IMR-90 (cell line): ENCODE results near the gene SLC25A33. TPM values are rescaled to one million over a fixed set of nuclear protein-coding genes. Genes with fewer than 3 reads are reported as not detected.

ENCODE experiments used
- ATAC-seq: fragments of 200-7000 bp; cut with Tn5 transposase; 2 replicates; pipeline ENCODE4 v1.9.1; 2020; ENCODE audit warnings: low read depth, mild to moderate bottlenecking, moderate library complexity
- BruUV-seq: library from RNA; stranded (reverse); fragments of 400-500 nt; replicated peaks from 2 replicates; lab custom pipeline; 2021; lab: Mats Ljungman, UMichigan
- CTCF ChIA-PET: fragments of 300-600 bp; formaldehyde crosslinking; extraction: SDS; loops from one replicate; lab custom pipeline; 2021; ENCODE audit warnings: antibody characterized with exemption; lab: Yijun Ruan, JAX
- POLR2A ChIA-PET: fragments of 300-600 bp; sonication (Branson Sonifier 250); formaldehyde crosslinking; loops from one replicate; lab custom pipeline; 2022; ENCODE audit warnings: antibody characterized with exemption; ENCODE audit not compliant: unreplicated experiment; lab: Charles Lee
- DNase-seq: peaks from one replicate; pipeline ENCODE4 v3.0.0; 2013
- H2AFZ ChIP-seq: replicated peaks from 2 replicates; pipeline ENCODE3; 2013; ENCODE audit warnings: low read length, mild to moderate bottlenecking; ENCODE audit not compliant: poor library complexity
- H2AK5ac ChIP-seq: 2 replicates; pipeline ENCODE4 v1.6.1; 2013; ENCODE audit warnings: low read depth, low read length, inconsistent platforms
- H2AK9ac ChIP-seq: replicated peaks from 2 replicates; pipeline ENCODE3; 2013; ENCODE audit warnings: mild to moderate bottlenecking, low read depth, low read length, moderate library complexity; ENCODE audit not compliant: poor library complexity
- H2BK120ac ChIP-seq: 2 replicates; pipeline ENCODE4 v1.6.1; 2013; ENCODE audit warnings: low read depth, low read length, inconsistent platforms
- H2BK15ac ChIP-seq: 3 replicates; pipeline ENCODE4 v1.6.1; 2013; ENCODE audit warnings: low read depth, low read length, inconsistent platforms
- H2BK20ac ChIP-seq: 2 replicates; pipeline ENCODE4 v1.6.1; 2013; ENCODE audit warnings: low read depth, mild to moderate bottlenecking, inconsistent platforms, low read length, moderate library complexity
- H2BK5ac ChIP-seq: 2 replicates; pipeline ENCODE4 v1.6.1; 2013; ENCODE audit warnings: mild to moderate bottlenecking, low read depth, low read length, inconsistent platforms; ENCODE audit not compliant: poor library complexity, severe bottlenecking
- H3K14ac ChIP-seq: replicated peaks from 2 replicates; pipeline ENCODE4 v1.6.1; 2013; ENCODE audit warnings: low read depth, low read length, inconsistent platforms
- H3K18ac ChIP-seq: 2 replicates; pipeline ENCODE4 v1.6.1; 2013; ENCODE audit warnings: low read depth, low read length, control low read depth
- H3K23ac ChIP-seq: 2 replicates; pipeline ENCODE4 v1.6.1; 2013; ENCODE audit warnings: low read depth, low read length, inconsistent platforms
- H3K27ac ChIP-seq: 2 replicates; pipeline ENCODE4 v1.5.1; 2013; ENCODE audit warnings: mild to moderate bottlenecking, control low read depth, low read length; ENCODE audit not compliant: insufficient read depth
- H3K27me3 ChIP-seq: 2 replicates; pipeline ENCODE4 v1.6.1; 2013; ENCODE audit warnings: low read length; ENCODE audit not compliant: control insufficient read depth, insufficient read depth
- H3K36me3 ChIP-seq: 2 replicates; pipeline ENCODE4 v1.6.1; 2013; ENCODE audit warnings: low read length, mixed read lengths; ENCODE audit not compliant: control insufficient read depth, insufficient read depth
- H3K4ac ChIP-seq: 2 replicates; pipeline ENCODE4 v1.6.1; 2013; ENCODE audit warnings: low read depth, low read length, inconsistent platforms
- H3K4me1 ChIP-seq: 2 replicates; pipeline ENCODE4 v1.6.1; 2013; ENCODE audit warnings: low read length, mixed read lengths; ENCODE audit not compliant: control insufficient read depth, insufficient read depth
- H3K4me2 ChIP-seq: 2 replicates; pipeline ENCODE4 v1.6.1; 2013; ENCODE audit warnings: low read depth, mild to moderate bottlenecking, control low read depth, low read length, moderate library complexity
- H3K4me3 ChIP-seq: 2 replicates; pipeline ENCODE4 v1.5.1; 2013; ENCODE audit warnings: low read depth, mild to moderate bottlenecking, control low read depth, low read length, moderate library complexity; ENCODE audit not compliant: insufficient read depth
- H3K56ac ChIP-seq: 2 replicates; pipeline ENCODE4 v1.6.1; 2013; ENCODE audit warnings: low read length, inconsistent platforms; ENCODE audit not compliant: insufficient read depth; ENCODE audit errors: extremely low read depth
- H3K79me1 ChIP-seq, 2 experiments: 2 replicates each; pipeline ENCODE4 v1.6.1; 2013; ENCODE audit warnings: low read length in 2 of 2, inconsistent platforms in 1 of 2, low read depth in 1 of 2
- H3K9ac ChIP-seq: 2 replicates; pipeline ENCODE4 v1.6.1; 2013; ENCODE audit warnings: low read depth, low read length, control low read depth
- H3K9me1 ChIP-seq: 2 replicates; pipeline ENCODE4 v1.6.1; 2013; ENCODE audit warnings: low read length, inconsistent platforms; ENCODE audit not compliant: insufficient read depth
- H3K9me3 ChIP-seq: 2 replicates; pipeline ENCODE4 v1.6.1; 2013; ENCODE audit warnings: low read length; ENCODE audit not compliant: control insufficient read depth, insufficient read depth
- H4K20me1 ChIP-seq: 2 replicates; pipeline ENCODE4 v1.6.1; 2013; ENCODE audit warnings: low read length, inconsistent platforms; ENCODE audit not compliant: insufficient read depth
- H4K5ac ChIP-seq: 2 replicates; pipeline ENCODE4 v1.6.1; 2013; ENCODE audit warnings: mild to moderate bottlenecking, low read depth, low read length, control low read depth
- H4K8ac ChIP-seq, 2 experiments: 2 replicates each; pipeline ENCODE4 v1.6.1; 2013; ENCODE audit warnings: low read depth in 2 of 2, low read length in 2 of 2, control low read depth in 1 of 2, inconsistent platforms in 1 of 2
- H4K91ac ChIP-seq: 2 replicates; pipeline ENCODE4 v1.6.1; 2013; ENCODE audit warnings: low read depth, low read length, inconsistent platforms; ENCODE audit not compliant: insufficient read depth
- BHLHE40 ChIP-seq: fragments of 150-350 bp; IDR thresholded peaks from 2 replicates; pipeline ENCODE4 v1.6.1; 2016; ENCODE audit warnings: mild to moderate bottlenecking, low read depth, low read length
- CHD1 ChIP-seq: IDR thresholded peaks from 2 replicates; pipeline ENCODE4 v1.6.1; 2012; ENCODE audit warnings: low read depth, low read length, improper control_type of control experiment
- ELK1 ChIP-seq: fragments of 150-350 bp; IDR thresholded peaks from 2 replicates; pipeline ENCODE4 v1.6.1; 2016; ENCODE audit warnings: low read depth, mild to moderate bottlenecking, low read length, moderate library complexity, borderline replicate concordance
- POLR2A ChIP-seq: IDR thresholded peaks from 2 replicates; pipeline ENCODE4 v1.6.1; 2012; ENCODE audit warnings: mild to moderate bottlenecking, low read depth, low read length
- RAD21 ChIP-seq: IDR thresholded peaks from 2 replicates; pipeline ENCODE4 v1.6.1; 2012; ENCODE audit warnings: low read length, improper control_type of control experiment
- RCOR1 ChIP-seq: IDR thresholded peaks from 2 replicates; pipeline ENCODE4 v1.6.1; 2012; ENCODE audit warnings: mild to moderate bottlenecking, low read length, improper control_type of control experiment; ENCODE audit not compliant: insufficient replicate concordance
- SMC3 ChIP-seq: fragments of 150-350 bp; IDR thresholded peaks from 2 replicates; pipeline ENCODE4 v1.6.1; 2016; ENCODE audit warnings: low read depth, mild to moderate bottlenecking, antibody characterized with exemption, low read length, moderate library complexity
- USF2 ChIP-seq: fragments of 150-350 bp; IDR thresholded peaks from 2 replicates; pipeline ENCODE4 v1.6.1; 2017; ENCODE audit warnings: mild to moderate bottlenecking, antibody characterized with exemption, low read length, low read depth
- WGBS, 2 experiments: methylation state at CpG; one replicate each; pipeline versions ENCODE4 v1.1.5 to v1.1.7; 2013; ENCODE audit warnings: missing lambda C conversion rate in 2 of 2; ENCODE audit not compliant: insufficient read length in 1 of 2; ENCODE audit errors: extremely low coverage in 2 of 2; 5-methylcytosine and 5-hydroxymethylcytosine counted together
- dilution Hi-C: fragments of 300-500 bp; cut with HindIII; formaldehyde crosslinking; loops from one replicate; pipeline ENCODE4 v1.14.3; 2018; ENCODE audit warnings: low sequenced_read_pairs; ENCODE audit not compliant: unreplicated experiment
- in situ Hi-C: fragments of 300-500 bp; cut with MboI; formaldehyde crosslinking; loops from 3 replicates; pipeline ENCODE4 v1.14.3; 2019; ENCODE audit warnings: low sequenced_read_pairs, inconsistent platforms, mixed read lengths
- intact Hi-C: fragments of 100-400 bp; cut with micrococcal nuclease; formaldehyde crosslinking; loops from 2 replicates; pipeline ENCODE4 v1.10.0; 2022
- polyA plus RNA-seq, 3 experiments: library from polyadenylated mRNA; depleted of rRNA; stranded (reverse); fragments of >200 nt; gene quantifications; 2 replicates each; pipeline ENCODE4 v1.2.3, GENCODE V29; 2012; ENCODE audit warnings: low replicate concordance in 1 of 3
- total RNA-seq: library from RNA; depleted of rRNA; stranded (reverse); fragments of >200 nt; gene quantifications from 2 replicates; pipeline ENCODE4 v1.2.3, GENCODE V29; 2012

The SLC25A33 gene
- total and polyA plus RNA-seq, 2 of the 4 experiments (the other 2 are of a cell fraction), result 2.5 to 3.0 TPM

- no peak overlapping the region for H3K4ac ChIP-seq
- H4K20me1 ChIP-seq, result no peaks in the 10 kb centered on the region
- H2BK5ac ChIP-seq, result no peak overlapping the region
- H3K23ac ChIP-seq, result no peak overlapping the region
- no peak overlapping the region for H2AK5ac ChIP-seq
- no peak overlapping the region for H3K4me3 ChIP-seq
- H4K5ac ChIP-seq, result no peak overlapping the region
- ATAC-seq (no peak), DNase-seq (no peak)
- no peak overlapping the region for H2BK20ac ChIP-seq
- H2BK15ac ChIP-seq, result no peak overlapping the region
- H3K4me1 ChIP-seq, result no peaks in the 10 kb centered on the region
- no peak overlapping the region for H2AFZ ChIP-seq
- H3K18ac ChIP-seq, result no peak overlapping the region
- in situ Hi-C loops (no loop called here), dilution Hi-C loops (no loop called here), intact Hi-C loops (no loop called here)
- no peak overlapping the region for H3K14ac ChIP-seq
- H4K91ac ChIP-seq, result no peak overlapping the region
- ChIA-PET CTCF (interaction anchor here (0.6 to 1.1 kb wide), 2 partner anchors 11 to 54 kb away, joined by 3 read pairs; no protein-coding TSS in a partner anchor), POLR2A (no interaction called here)
- H3K9me3 ChIP-seq, result no peaks in the 10 kb centered on the region
- H3K56ac ChIP-seq, result no peak overlapping the region
- no CpG with 5 or more reads among the region's 8 CpGs for WGBS, 2 experiments
- H3K36me3 ChIP-seq, result no peaks in the 10 kb centered on the region
- H3K9ac ChIP-seq, result no peak overlapping the region
- H3K27me3 ChIP-seq, result peaks cover 27% of the 10 kb centered on the region
- no peak overlapping the region for H4K8ac ChIP-seq
- no peak overlapping the region for H3K4me2 ChIP-seq
- H3K79me1 ChIP-seq, result no peaks in the 10 kb centered on the region
- no TSS peak for BruUV-seq
- TF ChIP-seq ELK1 (no peak), BHLHE40 (no peak), RCOR1 (no peak), CHD1 (no peak), RAD21 (no peak), USF2 (no peak), POLR2A (no peak), SMC3 (no peak)
- H3K27ac ChIP-seq, result no peak overlapping the region
- no peak overlapping the region for H2BK120ac ChIP-seq
- no peaks in the 10 kb centered on the region for H3K9me1 ChIP-seq
- H2AK9ac ChIP-seq, result no peak overlapping the region
Measured at GRCh38 chr1:9506901-9507300, 32.4 kb upstream of the SLC25A33 start.
